GM18502 (cell line): ENCODE measurements around the gene SYNM.
A peak's percentile ranks its signal among the peaks of the same experiment; 100 is the strongest.
"Not testable (repeated sequence)": the region's sequence is repeated elsewhere in the genome, so short reads cannot be mapped to it uniquely, and the experiment has no call there.

Experiments
- ATAC-seq: cut with Tn5 transposase; IDR thresholded peaks from one replicate; pipeline ENCODE4 v1.9.1; 2021; ENCODE audit warnings: mild to moderate bottlenecking; ENCODE audit not compliant: unreplicated experiment, poor library complexity

Gene SYNM, protein sequence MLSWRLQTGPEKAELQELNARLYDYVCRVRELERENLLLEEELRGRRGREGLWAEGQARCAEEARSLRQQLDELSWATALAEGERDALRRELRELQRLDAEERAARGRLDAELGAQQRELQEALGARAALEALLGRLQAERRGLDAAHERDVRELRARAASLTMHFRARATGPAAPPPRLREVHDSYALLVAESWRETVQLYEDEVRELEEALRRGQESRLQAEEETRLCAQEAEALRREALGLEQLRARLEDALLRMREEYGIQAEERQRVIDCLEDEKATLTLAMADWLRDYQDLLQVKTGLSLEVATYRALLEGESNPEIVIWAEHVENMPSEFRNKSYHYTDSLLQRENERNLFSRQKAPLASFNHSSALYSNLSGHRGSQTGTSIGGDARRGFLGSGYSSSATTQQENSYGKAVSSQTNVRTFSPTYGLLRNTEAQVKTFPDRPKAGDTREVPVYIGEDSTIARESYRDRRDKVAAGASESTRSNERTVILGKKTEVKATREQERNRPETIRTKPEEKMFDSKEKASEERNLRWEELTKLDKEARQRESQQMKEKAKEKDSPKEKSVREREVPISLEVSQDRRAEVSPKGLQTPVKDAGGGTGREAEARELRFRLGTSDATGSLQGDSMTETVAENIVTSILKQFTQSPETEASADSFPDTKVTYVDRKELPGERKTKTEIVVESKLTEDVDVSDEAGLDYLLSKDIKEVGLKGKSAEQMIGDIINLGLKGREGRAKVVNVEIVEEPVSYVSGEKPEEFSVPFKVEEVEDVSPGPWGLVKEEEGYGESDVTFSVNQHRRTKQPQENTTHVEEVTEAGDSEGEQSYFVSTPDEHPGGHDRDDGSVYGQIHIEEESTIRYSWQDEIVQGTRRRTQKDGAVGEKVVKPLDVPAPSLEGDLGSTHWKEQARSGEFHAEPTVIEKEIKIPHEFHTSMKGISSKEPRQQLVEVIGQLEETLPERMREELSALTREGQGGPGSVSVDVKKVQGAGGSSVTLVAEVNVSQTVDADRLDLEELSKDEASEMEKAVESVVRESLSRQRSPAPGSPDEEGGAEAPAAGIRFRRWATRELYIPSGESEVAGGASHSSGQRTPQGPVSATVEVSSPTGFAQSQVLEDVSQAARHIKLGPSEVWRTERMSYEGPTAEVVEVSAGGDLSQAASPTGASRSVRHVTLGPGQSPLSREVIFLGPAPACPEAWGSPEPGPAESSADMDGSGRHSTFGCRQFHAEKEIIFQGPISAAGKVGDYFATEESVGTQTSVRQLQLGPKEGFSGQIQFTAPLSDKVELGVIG (N-terminal part only)

GRCh38 chr15:99104788-99105513 lies at the start of gene SYNM:
Gene SYNM, plus strand, starts transcription at chr15:99105080. Its CDS starts 120 bp downstream, at chr15:99105200.
- no peak for ATAC-seq

DNA sequence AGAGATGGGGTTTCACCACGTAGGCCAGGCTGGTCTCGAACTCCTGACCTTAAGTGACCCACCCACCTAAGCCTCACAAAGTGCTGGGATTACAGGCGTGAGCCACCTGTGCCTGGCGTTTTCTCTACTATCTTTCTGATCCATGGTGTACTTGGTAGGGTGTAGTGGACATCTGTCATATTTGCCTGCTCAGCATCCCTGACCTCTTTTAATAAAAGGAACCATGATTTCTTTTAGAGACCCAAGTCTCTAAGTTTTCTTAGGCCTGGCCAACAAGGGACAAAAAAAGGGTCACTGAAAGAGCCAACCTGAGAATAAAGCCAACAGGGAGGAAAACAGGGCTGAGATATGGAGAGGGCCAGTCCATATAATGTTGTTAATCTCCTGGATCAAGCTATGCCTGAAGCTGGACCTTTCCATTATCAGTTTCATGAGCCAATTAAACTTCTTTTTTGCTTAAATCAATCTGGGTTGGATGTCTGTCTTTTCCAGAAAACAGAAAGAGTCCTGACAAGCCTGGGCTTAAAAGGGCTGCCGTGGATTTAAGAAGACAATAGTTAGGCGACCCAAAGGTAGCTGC lies 49.2 kb upstream of the SYNM start:
- ATAC-seq = no peak

GRCh38 chr15:99057020-99057419 lies 47.9 kb upstream of the SYNM start:
- ATAC-seq = no peak

- ATAC-seq = peak; percentile 34
Observed at GRCh38 chr15:99057697-99058420, 47.0 kb upstream of the SYNM start.

DNA sequence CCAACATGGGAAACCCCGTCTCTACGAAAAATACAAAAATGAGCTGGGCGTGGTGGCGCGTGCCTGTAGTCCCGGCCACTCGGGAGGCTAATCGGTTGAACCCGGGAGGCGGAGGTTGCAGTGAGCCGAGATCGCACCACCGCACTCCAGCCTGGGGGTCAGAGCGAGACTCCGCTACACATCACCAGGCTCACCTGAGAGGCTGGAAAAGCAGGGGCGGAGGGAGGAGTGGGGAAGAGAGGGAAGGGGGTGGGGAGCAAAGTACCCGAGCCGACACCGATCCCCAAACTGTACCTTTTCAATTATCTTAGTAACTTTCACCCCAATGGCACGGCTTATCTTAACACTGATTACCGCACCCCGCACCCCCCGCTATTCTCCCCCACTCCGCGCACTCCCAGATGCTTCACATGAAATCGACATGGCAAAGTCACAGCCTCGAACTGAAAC lies 46.4 kb upstream of the SYNM start:
- no peak for ATAC-seq

GRCh38 chr15:99059010-99059981 lies 45.6 kb upstream of the SYNM start:
- ATAC-seq = peak; percentile 79

DNA sequence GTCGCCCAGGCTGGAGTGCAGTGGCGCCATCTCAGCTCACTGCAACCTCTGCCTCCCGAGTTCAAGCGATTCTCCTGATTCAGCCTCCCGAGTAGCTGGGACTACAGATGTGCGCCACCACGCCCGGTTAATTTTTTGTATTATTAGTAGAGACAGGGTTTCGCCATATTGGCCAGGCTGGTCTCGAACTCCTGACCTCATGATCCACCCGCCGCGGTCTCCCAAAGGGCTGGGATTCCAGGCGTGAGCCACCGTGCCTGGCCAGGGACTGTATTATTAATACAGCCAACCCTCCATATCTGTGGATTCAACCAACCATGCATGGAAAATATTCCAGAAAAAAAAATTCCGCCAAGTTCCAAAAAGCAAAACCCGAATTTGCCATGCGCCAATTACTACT lies 44.7 kb upstream of the SYNM start:
- not testable (repeated sequence) for ATAC-seq

DNA sequence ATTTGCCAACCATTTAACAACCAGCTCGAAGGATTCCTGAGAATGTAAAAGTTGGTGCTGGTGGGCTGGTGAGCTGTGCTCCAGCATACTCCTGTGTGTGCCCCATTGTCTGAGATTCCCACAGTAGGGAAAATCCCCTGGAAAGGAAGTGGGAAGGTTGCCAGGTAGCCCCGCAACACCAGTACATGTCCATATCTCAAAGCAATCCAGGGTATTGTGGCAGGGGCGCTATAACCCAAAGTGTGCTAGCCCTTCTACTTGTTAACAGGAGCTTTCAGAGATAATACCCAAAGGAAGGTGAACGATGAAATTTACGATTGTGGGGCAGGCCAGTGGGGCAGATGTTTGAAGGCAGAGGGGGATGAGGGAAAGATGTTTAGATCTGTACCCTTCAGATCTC lies 42.7 kb upstream of the SYNM start:
- ATAC-seq = no peak

- no peak for ATAC-seq
Observed at GRCh38 chr15:99068186-99068585, 36.7 kb upstream of the SYNM start.

DNA sequence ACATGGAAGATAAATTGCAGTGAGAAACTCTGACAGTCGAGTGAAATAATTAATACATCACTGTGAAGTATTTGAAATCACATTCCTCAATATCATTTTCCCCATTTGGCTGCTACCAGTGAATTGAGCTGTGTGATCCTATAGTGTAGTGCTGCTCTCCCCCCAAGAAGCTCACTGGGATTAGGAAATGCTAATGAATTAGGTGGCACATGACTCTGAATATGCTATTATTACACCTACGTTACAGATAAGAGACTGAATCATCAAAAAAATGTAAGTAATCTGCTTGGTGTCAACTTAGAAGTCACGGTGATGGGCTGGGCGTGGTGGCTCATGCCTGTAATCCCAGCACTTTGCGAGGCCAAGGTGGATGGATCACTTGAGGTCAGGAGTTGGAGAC lies 34.7 kb upstream of the SYNM start:
- ATAC-seq = no peak

DNA sequence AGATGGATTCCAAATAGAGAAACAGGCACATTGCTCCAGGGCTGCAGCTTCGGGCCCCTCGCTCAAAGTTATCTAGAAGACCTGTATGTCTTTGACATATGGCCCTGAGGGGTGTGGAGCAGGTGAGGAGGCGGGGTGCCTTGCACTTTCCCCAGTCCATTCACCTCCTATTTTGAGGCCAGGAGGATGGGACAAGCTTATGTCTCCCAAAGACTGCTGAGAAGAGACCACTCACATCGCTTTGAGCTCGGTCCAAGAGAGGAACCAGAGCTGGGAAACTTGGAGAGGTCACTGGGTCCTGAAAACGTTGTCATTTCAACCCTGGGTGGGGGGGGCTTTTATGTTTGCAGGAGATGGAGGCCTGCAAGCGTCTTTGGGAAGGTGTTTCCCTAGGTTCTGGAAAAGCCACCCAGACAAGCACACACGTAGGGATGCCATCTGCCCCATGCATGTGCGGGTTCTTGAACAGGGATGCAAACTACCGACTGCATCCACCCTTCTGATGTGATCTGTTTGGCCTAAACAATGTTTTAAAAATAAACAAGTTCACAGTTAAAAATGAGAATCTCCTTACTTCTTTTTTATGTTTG lies 33.7 kb upstream of the SYNM start:
- ATAC-seq = no peak

- ATAC-seq = peak; percentile 52
Observed at GRCh38 chr15:99073008-99073717, 31.7 kb upstream of the SYNM start.

DNA sequence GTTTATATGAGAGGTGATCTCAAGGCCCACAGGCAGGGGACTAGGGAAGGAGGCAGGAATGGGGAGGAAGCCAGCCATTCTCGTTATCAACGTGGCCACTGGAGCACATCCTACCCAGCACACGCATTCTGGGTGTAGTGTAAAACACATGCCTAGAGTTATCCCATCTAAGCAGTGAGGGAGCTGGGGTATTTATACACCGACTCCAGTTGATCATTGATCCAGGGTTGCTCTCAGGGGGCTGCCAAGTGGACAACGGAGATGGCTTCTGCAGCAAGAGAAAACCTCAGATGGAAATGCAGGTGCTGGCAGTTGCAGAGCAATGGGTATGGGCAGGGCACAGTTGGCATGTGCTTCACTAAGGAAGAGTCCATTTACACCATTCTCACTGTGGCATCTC lies 30.4 kb upstream of the SYNM start:
- no peak for ATAC-seq

DNA sequence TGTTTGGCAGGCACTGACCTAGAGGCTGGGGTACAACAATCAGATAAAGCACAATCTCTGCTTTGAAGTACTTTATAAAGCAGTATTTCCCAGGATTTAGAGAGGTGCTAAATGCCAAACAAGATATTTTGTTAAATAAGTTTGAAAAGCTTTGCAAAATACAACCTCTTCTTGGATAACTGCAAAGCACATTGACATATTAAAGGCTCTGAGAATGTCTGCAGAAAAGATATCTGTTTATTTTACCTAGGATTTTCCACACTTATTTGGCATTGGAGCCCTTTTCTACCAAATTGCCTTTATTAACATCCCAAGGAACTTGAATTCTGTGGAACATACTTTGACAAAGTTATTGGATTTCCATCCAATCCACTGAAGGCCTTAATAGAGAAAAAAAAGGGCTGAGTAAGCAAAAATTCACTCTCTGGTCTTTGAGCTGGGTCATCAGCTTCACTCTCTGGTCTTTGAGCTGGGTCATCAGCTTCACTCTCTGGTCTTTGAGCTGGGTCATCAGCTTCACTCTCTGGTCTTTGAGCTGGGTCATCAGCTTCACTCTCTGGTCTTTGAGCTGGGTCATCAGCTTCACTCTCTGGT lies 29.7 kb upstream of the SYNM start:
- ATAC-seq = not testable (repeated sequence)

- no peak for ATAC-seq
Observed at GRCh38 chr15:99076109-99076508, 28.8 kb upstream of the SYNM start.

- ATAC-seq = peak; percentile 83
Observed at GRCh38 chr15:99076555-99077308, 28.1 kb upstream of the SYNM start.
